ENCODE measurements around the gene GALNTL6.

The GALNTL6 gene

GRCh38 chr4:172822331-172822730 is 1009.1 kb downstream of the GALNTL6 start:
- DNase-seq: no peak

GRCh38 chr4:172826346-172826745 is 1013.1 kb downstream of the GALNTL6 start:
- no peak for DNase-seq

- no peak for DNase-seq
Observed at GRCh38 chr4:172826861-172827260, 1013.7 kb downstream of the GALNTL6 start.

- no peak for DNase-seq
Observed at GRCh38 chr4:172830295-172830764, 1017.1 kb downstream of the GALNTL6 start.

GRCh38 chr4:172836661-172837060 is 1023.5 kb downstream of the GALNTL6 start:
- no peak for DNase-seq

GRCh38 chr4:172838111-172838510 is 1024.9 kb downstream of the GALNTL6 start:
- DNase-seq: no peak

- DNase-seq: no peak
Observed at GRCh38 chr4:172838943-172839342, 1025.7 kb downstream of the GALNTL6 start.

- DNase-seq: no peak
Observed at GRCh38 chr4:172842779-172843178, 1029.6 kb downstream of the GALNTL6 start.

GRCh38 chr4:172843192-172843591 is 1030.0 kb downstream of the GALNTL6 start:
- DNase-seq: no peak

- DNase-seq: no peak
Observed at GRCh38 chr4:172844556-172844955, 1031.4 kb downstream of the GALNTL6 start.

GRCh38 chr4:172845281-172845680 is 1032.1 kb downstream of the GALNTL6 start:
- DNase-seq: no peak

GRCh38 chr4:172850838-172851237 is 1037.6 kb downstream of the GALNTL6 start:
- no peak for DNase-seq

GRCh38 chr4:172851534-172851933 is 1038.3 kb downstream of the GALNTL6 start:
- DNase-seq: no peak

GRCh38 chr4:172857026-172857425 is 1043.8 kb downstream of the GALNTL6 start:
- DNase-seq: no peak

GRCh38 chr4:172858731-172859230 is 1045.6 kb downstream of the GALNTL6 start:
- DNase-seq: no peak

- no peak for DNase-seq
Observed at GRCh38 chr4:172865103-172865502, 1051.9 kb downstream of the GALNTL6 start.

- no peak for DNase-seq
Observed at GRCh38 chr4:172865531-172866127, 1052.4 kb downstream of the GALNTL6 start.

- no peak for DNase-seq
Observed at GRCh38 chr4:172866421-172866820, 1053.2 kb downstream of the GALNTL6 start.

GRCh38 chr4:172867835-172868234 is 1054.6 kb downstream of the GALNTL6 start:
- no peak for DNase-seq

- DNase-seq: no peak
Observed at GRCh38 chr4:172868271-172868670, 1055.1 kb downstream of the GALNTL6 start.

- no peak for DNase-seq
Observed at GRCh38 chr4:172869621-172870268, 1056.5 kb downstream of the GALNTL6 start.

GRCh38 chr4:172871381-172871780 is 1058.2 kb downstream of the GALNTL6 start:
- no peak for DNase-seq

GRCh38 chr4:172874944-172875343 is 1061.7 kb downstream of the GALNTL6 start:
- DNase-seq: no peak

- DNase-seq: no peak
Observed at GRCh38 chr4:172876394-172876793, 1063.2 kb downstream of the GALNTL6 start.
